ENCODE data around the gene CD8A. TPM values are rescaled to one million over a fixed set of nuclear protein-coding genes. Genes with fewer than 3 reads are reported as not detected.

The CD8A gene
- polyA plus RNA-seq, 1 experiment, result not detected

GRCh38 chr2:86832334-86833096, 41.8 kb upstream of the CD8A start:
- H3K36me3 ChIP-seq (ENCODE audit: control insufficient read depth, insufficient read depth, low read length), result no peaks in the 10 kb centered on the region
- no peak overlapping the region for H3K4me3 ChIP-seq (ENCODE audit: low read depth, low read length)
- CTCF ChIA-PET, result interaction anchor here (1.0 kb wide), 1 partner anchor 25 kb away, joined by 6 read pairs; no protein-coding TSS in a partner anchor
- TF ChIP-seq CTCF (IDR thresholded peaks at IDR 0.05; ENCODE audit: insufficient read depth, low read depth, low read length), result no peak
- POLR2A ChIA-PET, result no interaction called here
- no peak for DNase-seq (ENCODE audit: low read depth)
- 0 out of 2 replicates have a peak, but pooled peaks cover 2% of the 10 kb centered on the region for H3K27me3 ChIP-seq (ENCODE audit: control insufficient read depth, insufficient read depth, low read length)

- TF ChIP-seq CTCF (IDR thresholded peaks at IDR 0.05; ENCODE audit: insufficient read depth, low read depth, low read length), result no peak
- no peak overlapping the region for H3K4me3 ChIP-seq (ENCODE audit: low read depth, low read length)
- no peaks in the 10 kb centered on the region for H3K36me3 ChIP-seq (ENCODE audit: control insufficient read depth, insufficient read depth, low read length)
- CTCF ChIA-PET, result no interaction called here
- 0 out of 2 replicates have a peak, but pooled peaks cover 2% of the 10 kb centered on the region for H3K27me3 ChIP-seq (ENCODE audit: control insufficient read depth, insufficient read depth, low read length)
- POLR2A ChIA-PET, result no interaction called here
- no peak for DNase-seq (ENCODE audit: low read depth)
Measured at GRCh38 chr2:86831537-86831936, 40.8 kb upstream of the CD8A start.

GRCh38 chr2:86826951-86827350, 36.2 kb upstream of the CD8A start:
- Histone ChIP-seq H3K4me3 (ENCODE audit: low read depth, low read length) (no peak overlapping the region), H3K27me3 (ENCODE audit: control insufficient read depth, insufficient read depth, low read length) (peaks cover 5% of the 10 kb centered on the region), H3K36me3 (ENCODE audit: control insufficient read depth, insufficient read depth, low read length) (no peaks in the 10 kb centered on the region)
- CTCF ChIA-PET, result no interaction called here
- DNase-seq (ENCODE audit: low read depth), result no peak
- no peak for TF ChIP-seq CTCF (IDR thresholded peaks at IDR 0.05; ENCODE audit: insufficient read depth, low read depth, low read length)
- POLR2A ChIA-PET, result no interaction called here

GRCh38 chr2:86825693-86826381, 35.1 kb upstream of the CD8A start:
- no peak for TF ChIP-seq CTCF (IDR thresholded peaks at IDR 0.05; ENCODE audit: insufficient read depth, low read depth, low read length)
- Histone ChIP-seq H3K4me3 (ENCODE audit: low read depth, low read length) (no peak overlapping the region), H3K36me3 (ENCODE audit: control insufficient read depth, insufficient read depth, low read length) (no peaks in the 10 kb centered on the region), H3K27me3 (ENCODE audit: control insufficient read depth, insufficient read depth, low read length) (peaks cover 5% of the 10 kb centered on the region)
- POLR2A ChIA-PET, result no interaction called here
- CTCF ChIA-PET, result interaction anchor here (1.1 to 1.3 kb wide), 2 partner anchors 18 to 21 kb away, joined by 3 to 5 read pairs; no protein-coding TSS in a partner anchor
- no peak for DNase-seq (ENCODE audit: low read depth)

- Histone ChIP-seq H3K36me3 (ENCODE audit: control insufficient read depth, insufficient read depth, low read length) (no peaks in the 10 kb centered on the region), H3K4me3 (ENCODE audit: low read depth, low read length) (no peak overlapping the region), H3K27me3 (ENCODE audit: control insufficient read depth, insufficient read depth, low read length) (peaks cover 5% of the 10 kb centered on the region)
- ChIA-PET POLR2A (no interaction called here), CTCF (interaction anchor here (1.0 to 1.3 kb wide), 3 partner anchors 16 to 20 kb away, joined by 3 to 5 read pairs (median 4); no protein-coding TSS in a partner anchor)
- TF ChIP-seq CTCF (IDR thresholded peaks at IDR 0.05; ENCODE audit: insufficient read depth, low read depth, low read length), result no peak
- no peak for DNase-seq (ENCODE audit: low read depth)
Measured at GRCh38 chr2:86825036-86825692, 34.5 kb upstream of the CD8A start.

All from BJ (cell line).